ENCODE measurements around the gene QPCTL. TPM values are rescaled to one million over a fixed set of nuclear protein-coding genes. Genes with fewer than 3 reads are reported as not detected.
"Not testable (repeated sequence)": the region's sequence is repeated elsewhere in the genome, so short reads cannot be mapped to it uniquely, and the experiment has no call there.

Gene QPCTL
- total RNA-seq, 1 donor from 2014 or later: 2.6 TPM

DNA sequence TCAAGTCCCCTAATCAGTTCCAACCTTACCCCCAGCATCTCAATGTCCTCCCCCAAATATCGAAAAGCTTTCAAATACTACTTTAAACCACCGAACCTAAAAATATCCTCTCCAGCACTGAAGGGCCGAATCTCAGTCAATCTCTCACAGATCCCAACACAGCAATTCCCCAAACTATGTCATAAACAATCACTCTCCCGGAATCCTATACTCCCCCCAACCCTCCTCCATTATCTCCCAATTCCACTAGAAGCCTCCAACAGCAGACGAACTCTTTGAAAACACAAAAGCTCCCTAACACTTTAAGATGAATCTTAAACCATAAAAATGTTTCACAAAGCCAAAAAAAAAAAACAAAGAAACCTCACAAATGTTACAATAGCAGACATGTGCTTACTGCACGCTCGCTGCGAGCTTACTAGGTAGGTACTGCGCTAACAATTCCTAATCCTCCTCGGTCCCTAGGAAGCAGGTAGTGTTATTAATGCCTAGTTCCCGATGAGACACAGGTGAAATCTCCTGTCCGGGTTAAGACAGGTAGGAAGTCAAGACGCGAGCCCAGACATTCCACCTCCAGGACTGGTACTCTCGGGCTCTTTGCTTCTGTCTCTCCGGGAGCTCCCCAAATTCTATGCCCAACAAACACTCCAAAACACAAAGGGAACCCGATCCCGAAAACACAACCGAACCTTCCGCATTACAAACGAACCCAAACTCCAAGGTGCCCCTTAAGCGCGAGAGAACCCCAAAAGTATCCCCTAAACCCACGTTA is 24.1 kb downstream of the QPCTL start:
- peak overlapping the region; percentile 87 to 97 (median 91) for H3K9ac ChIP-seq (ENCODE audit: low read depth in 1 of 3, low read length in 3 of 3)
- H3K9me3 ChIP-seq (ENCODE audit: control insufficient read depth in 3 of 3, low read length in 3 of 3): no peaks in the 10 kb centered on the region
- peaks cover 13 to 19% (median 18%) of the 10 kb centered on the region in 3 donors for H3K4me1 ChIP-seq (ENCODE audit: control insufficient read depth in 3 of 3, insufficient read depth in 3 of 3, low read length in 3 of 3)

GRCh38 chr19:45717131-45717982 is 24.9 kb downstream of the QPCTL start:
- peaks cover 15 to 24% (median 18%) of the 10 kb centered on the region in 3 donors for H3K4me1 ChIP-seq (ENCODE audit: control insufficient read depth in 3 of 3, insufficient read depth in 3 of 3, low read length in 3 of 3)

More for the DNA sequence above, 24.1 kb downstream of the QPCTL start:
- Histone ChIP-seq H3K36me3 (ENCODE audit: control insufficient read depth in 3 of 3, insufficient read depth in 3 of 3, low read length in 3 of 3) (peaks cover 3 to 5% (median 5%) of the 10 kb centered on the region in 3 donors), H3K4me3 (ENCODE audit: low read length in 3 of 3) (peak overlapping the region; percentile 84 to 90 (median 86)), H3K27ac (ENCODE audit: low read depth, low read length) (peak overlapping the region; percentile 84), H3K27me3 (ENCODE audit: control insufficient read depth in 3 of 3, insufficient read depth in 3 of 3, low read length in 3 of 3) (no peaks in the 10 kb centered on the region)

DNA sequence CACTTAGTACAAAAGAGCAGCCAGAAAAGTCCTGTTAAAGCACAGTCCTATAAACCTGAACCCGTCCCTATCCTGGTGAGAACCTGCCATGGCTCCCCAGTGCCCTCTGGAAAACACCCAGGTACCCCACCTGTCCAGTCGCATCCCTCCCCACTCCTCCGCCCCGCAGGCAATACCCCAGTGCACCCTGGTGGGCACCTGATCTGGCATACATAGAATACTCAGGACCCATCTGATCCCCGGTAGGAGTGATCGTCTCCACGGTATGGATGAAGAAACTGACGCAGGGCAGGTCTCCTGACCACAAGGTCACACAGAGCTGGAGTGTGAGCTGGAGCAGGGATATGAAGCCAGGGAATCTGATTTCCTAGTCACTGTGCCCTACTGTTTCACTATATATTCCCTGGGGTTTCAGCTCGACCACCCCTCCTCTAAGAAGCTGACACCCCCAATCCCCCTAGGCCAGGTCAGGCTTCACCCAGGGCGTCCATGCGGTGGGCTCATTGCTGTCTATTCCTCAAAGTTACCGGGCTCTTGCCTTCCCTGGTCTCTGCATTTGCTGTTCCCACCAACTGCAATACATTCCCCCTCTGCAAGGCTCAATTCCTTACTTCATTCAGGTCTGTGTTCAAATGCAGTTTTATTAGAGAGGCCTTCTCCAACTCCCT is 25.7 kb downstream of the QPCTL start:
- H3K9me3 ChIP-seq (ENCODE audit: control insufficient read depth in 3 of 3, low read length in 3 of 3): no peaks in the 10 kb centered on the region
- H3K27me3 ChIP-seq (ENCODE audit: control insufficient read depth in 3 of 3, insufficient read depth in 3 of 3, low read length in 3 of 3): no peaks in the 10 kb centered on the region
- peak overlapping the region; percentile 82 to 94 (median 86) for H3K9ac ChIP-seq (ENCODE audit: low read depth in 1 of 3, low read length in 3 of 3)
- H3K36me3 ChIP-seq (ENCODE audit: control insufficient read depth in 3 of 3, insufficient read depth in 3 of 3, low read length in 3 of 3): peaks cover 0 to 4% (median 4%) of the 10 kb centered on the region in 3 donors
- peak overlapping the region; percentile 77 to 89 (median 82) for H3K4me3 ChIP-seq (ENCODE audit: low read length in 3 of 3)
- peaks cover 15 to 26% (median 18%) of the 10 kb centered on the region in 3 donors for H3K4me1 ChIP-seq (ENCODE audit: control insufficient read depth in 3 of 3, insufficient read depth in 3 of 3, low read length in 3 of 3)
- peak overlapping the region; percentile 96 for H3K27ac ChIP-seq (ENCODE audit: low read depth, low read length)

More at GRCh38 chr19:45717131-45717982, 24.9 kb downstream of the QPCTL start:
- Histone ChIP-seq H3K9me3 (ENCODE audit: control insufficient read depth in 3 of 3, low read length in 3 of 3) (no peaks in the 10 kb centered on the region), H3K4me3 (ENCODE audit: low read length in 3 of 3) (peak overlapping the region; percentile 86 to 90 (median 89)), H3K9ac (ENCODE audit: low read depth in 1 of 3, low read length in 3 of 3) (peak overlapping the region; percentile 87 to 97 (median 91)), H3K27ac (ENCODE audit: low read depth, low read length) (peak overlapping the region; percentile 96), H3K27me3 (ENCODE audit: control insufficient read depth in 3 of 3, insufficient read depth in 3 of 3, low read length in 3 of 3) (no peaks in the 10 kb centered on the region), H3K36me3 (ENCODE audit: control insufficient read depth in 3 of 3, insufficient read depth in 3 of 3, low read length in 3 of 3) (peaks cover 0 to 6% (median 4%) of the 10 kb centered on the region in 3 donors)

- not testable (repeated sequence) for H3K9ac ChIP-seq (ENCODE audit: low read depth in 1 of 3, low read length in 3 of 3); H3K36me3 ChIP-seq (ENCODE audit: control insufficient read depth in 3 of 3, insufficient read depth in 3 of 3, low read length in 3 of 3); H3K9me3 ChIP-seq (ENCODE audit: control insufficient read depth in 3 of 3, low read length in 3 of 3); H3K4me3 ChIP-seq (ENCODE audit: low read length in 3 of 3); H3K27me3 ChIP-seq (ENCODE audit: control insufficient read depth in 3 of 3, insufficient read depth in 3 of 3, low read length in 3 of 3); H3K27ac ChIP-seq (ENCODE audit: low read depth, low read length)
- H3K4me1 ChIP-seq (ENCODE audit: control insufficient read depth in 3 of 3, insufficient read depth in 3 of 3, low read length in 3 of 3): peaks cover 15 to 28% (median 18%) of the 10 kb centered on the region in 3 donors
Observed at GRCh38 chr19:45720065-45720464, 27.6 kb downstream of the QPCTL start.

DNA sequence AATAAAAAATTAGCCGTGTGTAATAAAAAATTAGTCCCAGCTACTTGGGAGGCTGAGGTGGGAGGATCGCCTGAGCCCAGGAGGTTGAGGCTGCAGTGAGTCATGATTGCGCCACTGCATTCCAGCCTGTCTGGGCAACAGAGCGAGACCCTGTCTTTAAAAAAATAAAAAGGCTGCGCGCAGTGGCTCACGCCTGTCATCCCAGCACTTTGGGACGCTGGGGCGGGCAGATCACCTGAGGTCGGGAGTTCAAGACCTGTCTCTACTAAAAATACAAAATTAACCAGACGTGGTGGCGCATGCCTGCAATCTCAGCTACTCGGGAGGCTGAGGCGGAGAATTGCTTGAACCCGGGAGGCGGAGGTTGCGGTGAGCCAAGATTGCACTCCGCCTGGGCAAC is 36.2 kb downstream of the QPCTL start:
- H3K27ac ChIP-seq (ENCODE audit: low read depth, low read length); H3K27me3 ChIP-seq (ENCODE audit: control insufficient read depth in 3 of 3, insufficient read depth in 3 of 3, low read length in 3 of 3); H3K9me3 ChIP-seq (ENCODE audit: control insufficient read depth in 3 of 3, low read length in 3 of 3); H3K9ac ChIP-seq (ENCODE audit: low read depth in 1 of 3, low read length in 3 of 3); H3K4me3 ChIP-seq (ENCODE audit: low read length in 3 of 3); H3K36me3 ChIP-seq (ENCODE audit: control insufficient read depth in 3 of 3, insufficient read depth in 3 of 3, low read length in 3 of 3): not testable (repeated sequence)
- peaks cover 11 to 13% (median 13%) of the 10 kb centered on the region in 3 donors for H3K4me1 ChIP-seq (ENCODE audit: control insufficient read depth in 3 of 3, insufficient read depth in 3 of 3, low read length in 3 of 3)

GRCh38 chr19:45729800-45730290 is 37.4 kb downstream of the QPCTL start:
- H3K27me3 ChIP-seq (ENCODE audit: control insufficient read depth in 3 of 3, insufficient read depth in 3 of 3, low read length in 3 of 3): no peaks in the 10 kb centered on the region
- H3K9ac ChIP-seq (ENCODE audit: low read depth in 1 of 3, low read length in 3 of 3): peak overlapping the region; percentile 84 to 89 (median 87)
- H3K9me3 ChIP-seq (ENCODE audit: control insufficient read depth in 3 of 3, low read length in 3 of 3): no peaks in the 10 kb centered on the region
- no peaks in the 10 kb centered on the region for H3K36me3 ChIP-seq (ENCODE audit: control insufficient read depth in 3 of 3, insufficient read depth in 3 of 3, low read length in 3 of 3)
- peak overlapping the region; percentile 82 to 93 (median 92) for H3K4me3 ChIP-seq (ENCODE audit: low read length in 3 of 3)
- peak overlapping the region; percentile 69 for H3K27ac ChIP-seq (ENCODE audit: low read depth, low read length)
- peaks cover 11 to 13% (median 13%) of the 10 kb centered on the region in 3 donors for H3K4me1 ChIP-seq (ENCODE audit: control insufficient read depth in 3 of 3, insufficient read depth in 3 of 3, low read length in 3 of 3)

GRCh38 chr19:45730368-45731288 is 38.2 kb downstream of the QPCTL start, which contains the start of gene FBXO46:
Gene FBXO46 (minus strand): TSS chr19:45730896. CDS start chr19:45713495, 17,401 bp downstream.
- H3K27me3 ChIP-seq (ENCODE audit: control insufficient read depth in 3 of 3, insufficient read depth in 3 of 3, low read length in 3 of 3): no peaks in the 10 kb centered on the region
- H3K9ac ChIP-seq (ENCODE audit: low read depth in 1 of 3, low read length in 3 of 3): peak within 1 kb of the TSS; percentile 84 to 89 (median 87)
- H3K36me3 ChIP-seq (ENCODE audit: control insufficient read depth in 3 of 3, insufficient read depth in 3 of 3, low read length in 3 of 3): no peaks in the 10 kb centered on the region
- peak within 1 kb of the TSS; percentile 69 for H3K27ac ChIP-seq (ENCODE audit: low read depth, low read length)
- H3K4me1 ChIP-seq (ENCODE audit: control insufficient read depth in 3 of 3, insufficient read depth in 3 of 3, low read length in 3 of 3): peaks cover 11 to 13% (median 13%) of the 10 kb centered on the region in 3 donors
- H3K4me3 ChIP-seq (ENCODE audit: low read length in 3 of 3): peak within 1 kb of the TSS; percentile 82 to 93 (median 92)
- H3K9me3 ChIP-seq (ENCODE audit: control insufficient read depth in 3 of 3, low read length in 3 of 3): no peaks in the 10 kb centered on the region

- H3K27ac ChIP-seq (ENCODE audit: low read depth, low read length): no peak within 1 kb of the TSS
- H3K36me3 ChIP-seq (ENCODE audit: control insufficient read depth in 3 of 3, insufficient read depth in 3 of 3, low read length in 3 of 3): no peaks in the 10 kb centered on the region
- H3K27me3 ChIP-seq (ENCODE audit: control insufficient read depth in 3 of 3, insufficient read depth in 3 of 3, low read length in 3 of 3): no peaks in the 10 kb centered on the region
- H3K9me3 ChIP-seq (ENCODE audit: control insufficient read depth in 3 of 3, low read length in 3 of 3): no peaks in the 10 kb centered on the region
- H3K4me1 ChIP-seq (ENCODE audit: control insufficient read depth in 3 of 3, insufficient read depth in 3 of 3, low read length in 3 of 3): peaks cover 11 to 13% (median 13%) of the 10 kb centered on the region in 3 donors
- no peak within 1 kb of the TSS for H3K9ac ChIP-seq (ENCODE audit: low read depth in 1 of 3, low read length in 3 of 3)
- H3K4me3 ChIP-seq (ENCODE audit: low read length in 3 of 3): no peak within 1 kb of the TSS
Observed at GRCh38 chr19:45733160-45733810, 40.8 kb downstream of the QPCTL start, which contains the start of gene MEIOSIN. Gene MEIOSIN (plus strand): TSS chr19:45733439. CDS start chr19:45735377, 1,938 bp downstream.
